Neuron (in vitro differentiated cells): Measurements from ENCODE around the gene GNG7.
"Not testable (repeated sequence)": the region's sequence is repeated elsewhere in the genome, so short reads cannot be mapped to it uniquely, and the experiment has no call there.

Source experiments
- H2AFZ ChIP-seq: one replicate; pipeline ENCODE4 v1.6.1; 2013; ENCODE audit warnings: low read depth, mild to moderate bottlenecking, inconsistent platforms, low read length, moderate library complexity
- H3K27me3 ChIP-seq: one replicate; pipeline ENCODE4 v1.6.1; 2013; ENCODE audit warnings: low read length; ENCODE audit not compliant: insufficient read depth
- H3K36me3 ChIP-seq: one replicate; pipeline ENCODE4 v1.6.1; 2013; ENCODE audit warnings: low read length; ENCODE audit not compliant: insufficient read depth
- H3K4me1 ChIP-seq: one replicate; pipeline ENCODE4 v1.6.1; 2013; ENCODE audit warnings: low read length; ENCODE audit not compliant: insufficient read depth
- H3K4me3 ChIP-seq: 2 replicates; pipeline ENCODE4 v1.5.1; 2013; ENCODE audit warnings: mild to moderate bottlenecking, low read length, moderate library complexity
- H3K9me3 ChIP-seq: one replicate; pipeline ENCODE4 v1.6.1; 2013; ENCODE audit warnings: low read length

Gene GNG7

GRCh38 chr19:2464389-2464788 is 238.1 kb downstream of the GNG7 start:
- Histone ChIP-seq H3K27me3 (no peaks in the 10 kb centered on the region), H3K4me1 (peaks cover 10% of the 10 kb centered on the region), H3K36me3 (no peaks in the 10 kb centered on the region), H2AFZ (no peak overlapping the region), H3K9me3 (no peaks in the 10 kb centered on the region), H3K4me3 (no peak overlapping the region)

- H3K27me3 ChIP-seq, H3K36me3 ChIP-seq, H3K9me3 ChIP-seq, H3K4me1 ChIP-seq, H2AFZ ChIP-seq, H3K4me3 ChIP-seq: not testable (repeated sequence)
These were observed 238.8 kb downstream of the GNG7 start for GRCh38 chr19:2463694-2464093.

- Histone ChIP-seq H3K27me3 (no peaks in the 10 kb centered on the region), H3K36me3 (no peaks in the 10 kb centered on the region), H3K4me3 (no peak overlapping the region), H3K9me3 (no peaks in the 10 kb centered on the region), H2AFZ (no peak overlapping the region), H3K4me1 (no peaks in the 10 kb centered on the region)
These were observed 239.7 kb downstream of the GNG7 start for GRCh38 chr19:2462635-2463421.

GRCh38 chr19:2461751-2462634 is 240.5 kb downstream of the GNG7 start:
- no peaks in the 10 kb centered on the region for H3K4me1 ChIP-seq
- H3K27me3 ChIP-seq = no peaks in the 10 kb centered on the region
- no peak overlapping the region for H2AFZ ChIP-seq
- no peaks in the 10 kb centered on the region for H3K9me3 ChIP-seq
- H3K36me3 ChIP-seq = no peaks in the 10 kb centered on the region
- H3K4me3 ChIP-seq = no peak overlapping the region
